Measurements from ENCODE around the gene EGLN2. TPM values are rescaled to one million over a fixed set of nuclear protein-coding genes. Genes with fewer than 3 reads are reported as not detected.
A peak's percentile ranks its signal among the peaks of the same experiment; 100 is the strongest.
"Not testable (repeated sequence)": the region's sequence is repeated elsewhere in the genome, so short reads cannot be mapped to it uniquely, and the experiment has no call there.

Gene EGLN2
- total RNA-seq, 1 donor from 2014 or later: 147 TPM

- ChIA-PET POLR2A (no interaction called here), CTCF (no interaction called here)
- H3K9me3 Mint-ChIP-seq: no peaks in the 10 kb centered on the region
- H3K27me3 Mint-ChIP-seq: no peaks in the 10 kb centered on the region
- H3K4me1 Mint-ChIP-seq: no peaks in the 10 kb centered on the region
- H3K36me3 Mint-ChIP-seq (ENCODE audit: low read depth): no peaks in the 10 kb centered on the region
- intact Hi-C loops (cut with micrococcal nuclease): no loop called here
- DNase-seq: no peak
- TF ChIP-seq, protein P1, sequence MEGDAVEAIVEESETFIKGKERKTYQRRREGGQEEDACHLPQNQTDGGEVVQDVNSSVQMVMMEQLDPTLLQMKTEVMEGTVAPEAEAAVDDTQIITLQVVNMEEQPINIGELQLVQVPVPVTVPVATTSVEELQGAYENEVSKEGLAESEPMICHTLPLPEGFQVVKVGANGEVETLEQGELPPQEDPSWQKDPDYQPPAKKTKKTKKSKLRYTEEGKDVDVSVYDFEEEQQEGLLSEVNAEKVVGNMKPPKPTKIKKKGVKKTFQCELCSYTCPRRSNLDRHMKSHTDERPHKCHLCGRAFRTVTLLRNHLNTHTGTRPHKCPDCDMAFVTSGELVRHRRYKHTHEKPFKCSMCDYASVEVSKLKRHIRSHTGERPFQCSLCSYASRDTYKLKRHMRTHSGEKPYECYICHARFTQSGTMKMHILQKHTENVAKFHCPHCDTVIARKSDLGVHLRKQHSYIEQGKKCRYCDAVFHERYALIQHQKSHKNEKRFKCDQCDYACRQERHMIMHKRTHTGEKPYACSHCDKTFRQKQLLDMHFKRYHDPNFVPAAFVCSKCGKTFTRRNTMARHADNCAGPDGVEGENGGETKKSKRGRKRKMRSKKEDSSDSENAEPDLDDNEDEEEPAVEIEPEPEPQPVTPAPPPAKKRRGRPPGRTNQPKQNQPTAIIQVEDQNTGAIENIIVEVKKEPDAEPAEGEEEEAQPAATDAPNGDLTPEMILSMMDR (IDR thresholded peaks at IDR 0.05): no peak
- no peak overlapping the region for H3K27ac Mint-ChIP-seq
- ATAC-seq (ENCODE audit: low read depth): no peak
- H3K4me3 Mint-ChIP-seq: no peak overlapping the region
These were observed 37.9 kb downstream of the EGLN2 start for GRCh38 chr19:40836754-40837429.

DNA sequence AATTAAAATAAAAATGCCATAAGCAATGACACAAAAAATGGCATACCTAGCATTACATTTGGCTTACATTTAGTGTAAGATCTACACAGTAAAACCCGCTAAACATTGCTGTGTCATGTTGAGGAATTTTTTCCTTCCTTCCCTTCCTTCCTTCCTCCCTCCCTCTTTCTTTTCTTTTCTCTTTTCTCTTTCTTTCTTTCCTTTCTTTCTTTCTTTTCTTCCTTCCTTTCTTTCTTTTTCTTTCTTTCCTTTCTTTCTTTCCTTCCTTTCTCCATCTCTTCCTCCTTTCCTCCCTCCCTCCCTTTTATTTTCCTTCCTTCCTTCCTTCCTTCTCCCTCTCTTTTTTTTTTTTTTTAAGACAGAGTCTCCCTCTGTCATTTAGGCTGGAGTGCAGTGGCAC is 39.5 kb downstream of the EGLN2 start:
- CTCF ChIA-PET; DNase-seq; intact Hi-C loops (cut with micrococcal nuclease); ATAC-seq (ENCODE audit: low read depth); H3K27ac Mint-ChIP-seq; POLR2A ChIA-PET; H3K4me1 Mint-ChIP-seq; H3K27me3 Mint-ChIP-seq; H3K4me3 Mint-ChIP-seq; H3K36me3 Mint-ChIP-seq (ENCODE audit: low read depth); H3K9me3 Mint-ChIP-seq: not testable (repeated sequence)

GRCh38 chr19:40842012-40842411 is 43.0 kb downstream of the EGLN2 start:
- H3K27me3 Mint-ChIP-seq; DNase-seq; H3K4me3 Mint-ChIP-seq; H3K9me3 Mint-ChIP-seq; CTCF ChIA-PET; ATAC-seq (ENCODE audit: low read depth); H3K36me3 Mint-ChIP-seq (ENCODE audit: low read depth); POLR2A ChIA-PET; H3K27ac Mint-ChIP-seq; intact Hi-C loops (cut with micrococcal nuclease): not testable (repeated sequence)
- peaks cover 11% of the 10 kb centered on the region for H3K4me1 Mint-ChIP-seq

GRCh38 chr19:40842997-40843652 is 44.1 kb downstream of the EGLN2 start:
- peaks cover 15% of the 10 kb centered on the region for H3K27me3 Mint-ChIP-seq
- CTCF ChIA-PET; intact Hi-C loops (cut with micrococcal nuclease); H3K9me3 Mint-ChIP-seq; DNase-seq; ATAC-seq (ENCODE audit: low read depth); H3K27ac Mint-ChIP-seq; H3K36me3 Mint-ChIP-seq (ENCODE audit: low read depth): not testable (repeated sequence)
- peaks cover 11% of the 10 kb centered on the region for H3K4me1 Mint-ChIP-seq
- POLR2A ChIA-PET: interaction anchor here (0.6 kb wide), 1 partner anchor 228 kb away, joined by 4 read pairs; no protein-coding TSS in a partner anchor
- peak overlapping the region; percentile 75 for H3K4me3 Mint-ChIP-seq

- Mint-ChIP-seq H3K4me1 (peaks cover 11% of the 10 kb centered on the region), H3K27me3 (peaks cover 16% of the 10 kb centered on the region), H3K4me3 (peak overlapping the region; percentile 75)
- H3K36me3 Mint-ChIP-seq (ENCODE audit: low read depth); H3K27ac Mint-ChIP-seq; CTCF ChIA-PET; H3K9me3 Mint-ChIP-seq; POLR2A ChIA-PET; intact Hi-C loops (cut with micrococcal nuclease): not testable (repeated sequence)
- DNase-seq: peak; percentile 25
- ATAC-seq (ENCODE audit: low read depth): peak; percentile 87
These were observed 44.7 kb downstream of the EGLN2 start for GRCh38 chr19:40843653-40844052.

GRCh38 chr19:40846722-40847121 is 47.7 kb downstream of the EGLN2 start:
- ATAC-seq (ENCODE audit: low read depth); DNase-seq; H3K9me3 Mint-ChIP-seq; intact Hi-C loops (cut with micrococcal nuclease); CTCF ChIA-PET; H3K27ac Mint-ChIP-seq; H3K36me3 Mint-ChIP-seq (ENCODE audit: low read depth); H3K4me3 Mint-ChIP-seq; POLR2A ChIA-PET: not testable (repeated sequence)
- Mint-ChIP-seq H3K27me3 (peaks cover 23% of the 10 kb centered on the region), H3K4me1 (peaks cover 11% of the 10 kb centered on the region)

DNA sequence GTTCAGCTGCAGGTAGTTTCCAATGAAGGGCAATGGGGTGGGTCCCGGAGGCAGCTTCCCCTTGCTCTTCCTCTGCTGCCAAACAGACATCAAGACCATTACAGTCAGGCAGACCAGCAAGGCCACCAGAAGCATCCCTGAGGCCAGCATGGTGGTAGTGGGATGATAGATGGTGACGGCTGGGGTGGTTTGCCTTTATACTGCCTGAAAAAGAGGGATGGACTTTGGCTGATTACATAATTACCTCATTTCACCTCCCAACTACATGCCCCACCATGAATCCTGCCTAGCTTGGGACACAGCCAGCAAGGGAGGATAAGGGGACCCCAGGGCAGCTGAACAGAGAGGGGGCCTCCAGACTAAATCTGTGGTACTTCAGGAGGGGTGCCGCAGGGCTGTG is 51.3 kb downstream of the EGLN2 start, which contains the start of gene CYP2A6:
CYP2A6 (minus strand) TSS at position 171 of the 400 bp plus-strand sequence; CDS start at position 150, 21 bp downstream.
- H3K36me3 Mint-ChIP-seq (ENCODE audit: low read depth); H3K9me3 Mint-ChIP-seq; CTCF ChIA-PET; intact Hi-C loops (cut with micrococcal nuclease); DNase-seq; POLR2A ChIA-PET; ATAC-seq (ENCODE audit: low read depth); H3K27ac Mint-ChIP-seq; H3K4me1 Mint-ChIP-seq; H3K4me3 Mint-ChIP-seq: not testable (repeated sequence)
- peaks cover 23% of the 10 kb centered on the region for H3K27me3 Mint-ChIP-seq

- H3K4me1 Mint-ChIP-seq; H3K27ac Mint-ChIP-seq; intact Hi-C loops (cut with micrococcal nuclease); DNase-seq; H3K36me3 Mint-ChIP-seq (ENCODE audit: low read depth); POLR2A ChIA-PET; H3K4me3 Mint-ChIP-seq; CTCF ChIA-PET; ATAC-seq (ENCODE audit: low read depth); H3K9me3 Mint-ChIP-seq: not testable (repeated sequence)
- H3K27me3 Mint-ChIP-seq: peaks cover 13% of the 10 kb centered on the region
These were observed 53.6 kb downstream of the EGLN2 start for GRCh38 chr19:40852467-40853152.

Other genes with a start within 250 kb of the EGLN2 start
- gene SHKBP1, start 222.3 kb upstream of the EGLN2 start, total RNA-seq: 184 and 213 TPM in 2 replicates
- 57.2 and 75.1 TPM in 2 replicates for gene LTBP4, start 197.8 kb upstream of the EGLN2 start, total RNA-seq
- 4.4 and 11.8 TPM in 2 replicates for gene NUMBL, start 108.5 kb upstream of the EGLN2 start, total RNA-seq
- gene COQ8B, start 82.3 kb upstream of the EGLN2 start, total RNA-seq: 34.4 and 38.5 TPM in 2 replicates
- gene ITPKC, start 82.1 kb upstream of the EGLN2 start, total RNA-seq: 13.0 and 13.3 TPM in 2 replicates
- gene ACTMAP, start 48.7 kb upstream of the EGLN2 start, total RNA-seq: 8.5 and 12.7 TPM in 2 replicates
- 138 TPM in 2 replicates for gene SNRPA, start 48.0 kb upstream of the EGLN2 start, total RNA-seq
- gene MIA, start 23.7 kb upstream of the EGLN2 start, total RNA-seq: 1.1 and 1.4 TPM in 2 replicates
- 90.6 and 98.1 TPM in 2 replicates for gene RAB4B, start 20.9 kb upstream of the EGLN2 start, total RNA-seq
- not detected in 2 replicates for gene CYP2A6, start 51.3 kb downstream of the EGLN2 start, total RNA-seq
- not detected in 2 replicates for gene CYP2A7, start 83.0 kb downstream of the EGLN2 start, total RNA-seq
- gene CYP2B6, start 192.1 kb downstream of the EGLN2 start, total RNA-seq: not detected in 2 replicates